A549 (cell line): ENCODE results near the gene SLC12A9. TPM values are rescaled to one million over a fixed set of nuclear protein-coding genes. Genes with fewer than 3 reads are reported as not detected.

Experiments used
- ATAC-seq, 2 experiments: fragments of 200-7000 bp in 1 of 2; fragments of >200 bp in 1 of 2; cut with Nextera tagmentation in 1 of 2; cut with Tn5 transposase in 1 of 2; 3 replicates each; pipeline versions ENCODE4 v1.8.0 to v1.9.1; 2018 to 2020; ENCODE audit warnings: mild to moderate bottlenecking in 1 of 2, moderate library complexity in 1 of 2
- CTCF ChIA-PET: fragments of 300-600 bp; sonication (Branson Sonifier 250); formaldehyde crosslinking; extraction: SDS; loops from one replicate; lab custom pipeline; 2021; ENCODE audit warnings: antibody characterized with exemption, inconsistent platforms; lab: Yijun Ruan, JAX
- POLR2A ChIA-PET: fragments of 350-600 bp; formaldehyde crosslinking; extraction: SDS; loops from one replicate; lab custom pipeline; 2021; ENCODE audit warnings: antibody characterized with exemption, inconsistent platforms; lab: Yijun Ruan, JAX
- DNase-seq, 2 experiments: peaks; one replicate each; pipeline versions ENCODE4 v3.0.0 to v3.0.0-alpha.2; 2011 to 2016; ENCODE audit warnings: low read depth in 1 of 2, low spot score in 1 of 2
- FAIRE-seq: peaks from 2 replicates; lab custom pipeline; 2011; peaks lifted over from hg19 to GRCh38; lab: Jason Lieb, UNC
- H3K27ac ChIP-seq, 2 experiments: fragments of >200 bp; sonication (Bioruptor Twin); formaldehyde crosslinking; 3 replicates each; pipeline ENCODE4 v1.5.1; 2016 to 2017
- H3K4me1 ChIP-seq: fragments of >200 bp; sonication (Bioruptor Twin); formaldehyde crosslinking; 3 replicates; pipeline ENCODE4 v1.6.1; 2016
- H3K4me2 ChIP-seq: fragments of >200 bp; sonication (Bioruptor Twin); formaldehyde crosslinking; 3 replicates; pipeline ENCODE4 v1.6.1; 2016
- H3K4me3 ChIP-seq: fragments of >200 bp; sonication (Bioruptor Twin); formaldehyde crosslinking; 3 replicates; pipeline ENCODE4 v1.5.1; 2016
- H3K9me3 ChIP-seq: fragments of >200 bp; sonication (Bioruptor Twin); formaldehyde crosslinking; 3 replicates; pipeline ENCODE4 v1.6.1; 2016
- BHLHE40 ChIP-seq: IDR thresholded peaks from 2 replicates; pipeline ENCODE4 v1.6.1; 2012; ENCODE audit warnings: low read depth, low read length, inconsistent platforms
- CBX8 ChIP-seq: fragments of 200-600 bp; sonication (generic); IDR thresholded peaks from 2 replicates; pipeline ENCODE4 v1.6.1; 2016
- CHD2 ChIP-seq: fragments of 150-350 bp; IDR thresholded peaks from 2 replicates; pipeline ENCODE4 v1.6.1; 2014; ENCODE audit warnings: low read length; ENCODE audit not compliant: partially characterized antibody
- EHMT2 ChIP-seq: fragments of 200-600 bp; sonication (generic); IDR thresholded peaks from 2 replicates; pipeline ENCODE4 v1.6.1; 2016; ENCODE audit warnings: antibody characterized with exemption, low read depth, mild to moderate bottlenecking, moderate library complexity
- EP300 ChIP-seq, 2 experiments: fragments of >200 bp; sonication (Bioruptor Twin); formaldehyde crosslinking; IDR thresholded peaks; 2 replicates in 1 of 2; 3 replicates in 1 of 2; pipeline ENCODE4 v1.6.1; 2016 to 2017
- ESRRA ChIP-seq: fragments of 150-350 bp; IDR thresholded peaks from 2 replicates; pipeline ENCODE4 v1.6.1; 2014; ENCODE audit warnings: mild to moderate bottlenecking, low read length, borderline replicate concordance
- FOSB ChIP-seq: fragments of 250-450 bp; sonication (Bioruptor Pico); IDR thresholded peaks from 2 replicates; pipeline ENCODE4 v1.5.0; 2020; ENCODE audit warnings: mild to moderate bottlenecking, moderate library complexity
- FOXS1 ChIP-seq: fragments of 250-450 bp; sonication (Bioruptor Pico); IDR thresholded peaks from 2 replicates; pipeline ENCODE4 v1.5.0; 2020; ENCODE audit warnings: mild to moderate bottlenecking, moderate library complexity
- GATA3 ChIP-seq: IDR thresholded peaks from 2 replicates; pipeline ENCODE4 v1.6.1; 2012; ENCODE audit warnings: borderline replicate concordance
- HDAC2 ChIP-seq: fragments of 200-600 bp; sonication (generic); IDR thresholded peaks from 2 replicates; pipeline ENCODE4 v1.6.1; 2016
- JUNB ChIP-seq: fragments of >200 bp; sonication (Bioruptor Twin); formaldehyde crosslinking; IDR thresholded peaks from 2 replicates; pipeline ENCODE4 v1.6.1; 2016
- KDM1A ChIP-seq: fragments of 200-600 bp; sonication (generic); IDR thresholded peaks from 2 replicates; pipeline ENCODE4 v1.6.1; 2016; ENCODE audit warnings: low read depth, mild to moderate bottlenecking
- KDM5A ChIP-seq: fragments of 200-600 bp; sonication (generic); IDR thresholded peaks from 2 replicates; pipeline ENCODE4 v1.6.1; 2016; ENCODE audit warnings: antibody characterized with exemption, mild to moderate bottlenecking
- MAFK ChIP-seq: fragments of 450-650 bp; IDR thresholded peaks from 2 replicates; pipeline ENCODE4 v1.6.1; 2014; ENCODE audit not compliant: partially characterized antibody
- MYC ChIP-seq: IDR thresholded peaks from 2 replicates; pipeline ENCODE4 v1.6.1; 2012; ENCODE audit warnings: mild to moderate bottlenecking, inconsistent platforms, low read length, improper control_type of control experiment, borderline replicate concordance
- NFE2L2 ChIP-seq: fragments of 150-350 bp; conservative IDR thresholded peaks from 2 replicates; pipeline ENCODE4 v1.6.1; 2014; ENCODE audit warnings: low read length
- NR3C1 ChIP-seq: fragments of >200 bp; sonication (Bioruptor Twin); formaldehyde crosslinking; IDR thresholded peaks from 3 replicates; pipeline ENCODE4 v1.6.1; 2017
- PHF8 ChIP-seq: fragments of 200-600 bp; sonication (generic); IDR thresholded peaks from 2 replicates; pipeline ENCODE4 v1.6.1; 2016; ENCODE audit warnings: low read depth, mild to moderate bottlenecking, antibody characterized with exemption, moderate library complexity, borderline replicate concordance
- POLR2A ChIP-seq: IDR thresholded peaks from 2 replicates; pipeline ENCODE4 v1.6.1; 2012; ENCODE audit warnings: mild to moderate bottlenecking, low read length
- RARB ChIP-seq: fragments of 250-450 bp; sonication (Bioruptor Pico); IDR thresholded peaks from 2 replicates; pipeline ENCODE4 v1.8.0; 2021; ENCODE audit warnings: mild to moderate bottlenecking, moderate library complexity
- RCOR1 ChIP-seq: fragments of 150-350 bp; IDR thresholded peaks from 2 replicates; pipeline ENCODE4 v1.6.1; 2014; ENCODE audit warnings: antibody characterized with exemption, low read length, low read depth
- RFX5 ChIP-seq: fragments of 450-650 bp; IDR thresholded peaks from 2 replicates; pipeline ENCODE4 v1.7.1; 2014; ENCODE audit warnings: antibody characterized with exemption, mild to moderate bottlenecking, moderate library complexity
- RNF2 ChIP-seq: fragments of 200-600 bp; sonication (generic); IDR thresholded peaks from 2 replicates; pipeline ENCODE4 v1.6.1; 2016; ENCODE audit warnings: low read depth, mild to moderate bottlenecking, antibody characterized with exemption, moderate library complexity, borderline replicate concordance
- SREBF2 ChIP-seq: fragments of 450-650 bp; IDR thresholded peaks from 2 replicates; pipeline ENCODE4 v1.6.1; 2014; ENCODE audit warnings: mild to moderate bottlenecking, moderate library complexity
- ZC3H11A ChIP-seq: fragments of 450-650 bp; IDR thresholded peaks from 2 replicates; pipeline ENCODE4 v1.6.1; 2014; ENCODE audit warnings: antibody characterized with exemption, mild to moderate bottlenecking
- ZFP36 ChIP-seq: fragments of 450-650 bp; IDR thresholded peaks from 2 replicates; pipeline ENCODE4 v1.6.1; 2014; ENCODE audit warnings: borderline replicate concordance; ENCODE audit not compliant: partially characterized antibody
- ZNF302 ChIP-seq: fragments of 250-450 bp; sonication (Bioruptor Pico); IDR thresholded peaks from 2 replicates; pipeline ENCODE4 v1.9.0; 2021; ENCODE audit warnings: inconsistent platforms, mild to moderate bottlenecking, moderate library complexity
- WGBS: methylation state at CpG from one replicate; pipeline ENCODE4 v1.1.6; 2017; ENCODE audit errors: missing lambda C conversion rate; 5-methylcytosine and 5-hydroxymethylcytosine counted together
- polyA plus RNA-seq, 4 experiments: library from polyadenylated mRNA; depleted of rRNA in 3 of 4; stranded (reverse); fragments of >200 nt; fragmentation: RNase III in 1 of 4; extraction: RNeasy Plus Mini Kit Qiagen cat#74134 plus additional on column Dnase treatment in 1 of 4; gene quantifications; 2 replicates in 3 of 4; 3 replicates in 1 of 4; pipeline ENCODE4 v1.2.3, GENCODE V29; 2011 to 2017
- TF ChIP-seq, protein P1 (sequence below): fragments of >200 bp; sonication (Bioruptor Twin); formaldehyde crosslinking; IDR thresholded peaks from 3 replicates; pipeline ENCODE4 v1.6.1; 2016
- TF ChIP-seq, protein P2 (sequence below): IDR thresholded peaks from 2 replicates; pipeline ENCODE4 v1.6.1; 2012
- TF ChIP-seq, protein P3 (sequence below): fragments of >200 bp; sonication (Bioruptor Twin); formaldehyde crosslinking; IDR thresholded peaks from 2 replicates; pipeline ENCODE4 v1.6.1; 2016
- TF ChIP-seq, protein P4 (sequence below): fragments of >200 bp; sonication (Bioruptor Twin); formaldehyde crosslinking; IDR thresholded peaks from 3 replicates; pipeline ENCODE4 v1.5.1; 2016

SLC12A9 gene
- polyA plus RNA-seq, 2 of the 4 experiments (the other 2 are of a cell fraction): 6.2 to 13.4 TPM

DNA sequence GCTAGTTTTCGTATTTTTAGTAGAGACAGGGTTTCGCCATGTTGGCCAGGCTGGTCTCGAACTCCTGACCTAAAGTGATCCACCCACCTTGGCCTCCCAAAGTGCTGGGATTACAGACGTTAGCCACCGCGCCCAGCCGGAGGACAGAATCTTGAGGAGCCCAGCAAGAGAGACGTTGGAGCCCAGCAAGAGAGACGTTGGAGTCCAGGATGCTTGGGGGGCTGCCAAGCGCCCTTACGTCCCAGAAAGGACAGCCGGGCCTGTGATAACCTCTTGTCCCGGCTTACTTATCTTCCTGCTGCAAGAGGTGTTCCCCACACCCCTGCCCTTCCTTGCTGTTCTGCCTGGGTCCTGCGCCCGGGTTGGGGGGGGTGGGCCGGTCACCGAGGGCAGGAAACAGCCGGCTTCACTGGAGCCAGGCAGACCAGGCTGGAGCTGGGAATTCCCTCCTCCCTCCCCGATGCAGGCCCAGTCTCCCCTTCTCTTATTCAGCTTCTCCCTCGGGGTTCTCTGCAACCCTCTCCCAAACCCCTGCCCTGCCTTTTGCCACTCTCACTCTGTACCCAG is 23.3 kb upstream of the SLC12A9 start:
- Histone ChIP-seq H3K4me3 (no peak overlapping the region), H3K4me1 (peaks cover 30% of the 10 kb centered on the region; the same call in 2 of the 3 replicates), H3K4me2 (no peak overlapping the region), H3K27ac (no peak overlapping the region), H3K9me3 (no peaks in the 10 kb centered on the region)
- ATAC-seq (no peak), FAIRE-seq (no peak), DNase-seq (no peak)
- WGBS: 89% methylated on average over 20 of the region's 20 CpGs
- no peak for TF ChIP-seq CHD2
- no peak for TF ChIP-seq ZFP36
- TF ChIP-seq FOSB (CRISPR knock-in tag): no peak
- no peak for TF ChIP-seq BHLHE40
- TF ChIP-seq JUNB: no peak
- no peak for TF ChIP-seq ZNF302
- TF ChIP-seq KDM5A: no peak
- TF ChIP-seq PHF8: no peak
- no peak for TF ChIP-seq SREBF2
- TF ChIP-seq, protein P1, sequence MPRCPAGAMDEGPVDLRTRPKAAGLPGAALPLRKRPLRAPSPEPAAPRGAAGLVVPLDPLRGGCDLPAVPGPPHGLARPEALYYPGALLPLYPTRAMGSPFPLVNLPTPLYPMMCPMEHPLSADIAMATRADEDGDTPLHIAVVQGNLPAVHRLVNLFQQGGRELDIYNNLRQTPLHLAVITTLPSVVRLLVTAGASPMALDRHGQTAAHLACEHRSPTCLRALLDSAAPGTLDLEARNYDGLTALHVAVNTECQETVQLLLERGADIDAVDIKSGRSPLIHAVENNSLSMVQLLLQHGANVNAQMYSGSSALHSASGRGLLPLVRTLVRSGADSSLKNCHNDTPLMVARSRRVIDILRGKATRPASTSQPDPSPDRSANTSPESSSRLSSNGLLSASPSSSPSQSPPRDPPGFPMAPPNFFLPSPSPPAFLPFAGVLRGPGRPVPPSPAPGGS: no peak
- no peak for TF ChIP-seq KDM1A
- TF ChIP-seq MAFK: no peak
- no peak for TF ChIP-seq POLR2A
- TF ChIP-seq EP300 (IDR thresholded peaks at IDR 0.05): no peak
- no peak for TF ChIP-seq FOXS1
- ChIA-PET POLR2A (no interaction called here), CTCF (interaction anchor here (0.9 to 18.3 kb wide), 5 partner anchors 23 to 190 kb away, joined by 3 to 317 read pairs (median 9); partner anchors contain the start of genes POP7 and SLC12A9)

DNA sequence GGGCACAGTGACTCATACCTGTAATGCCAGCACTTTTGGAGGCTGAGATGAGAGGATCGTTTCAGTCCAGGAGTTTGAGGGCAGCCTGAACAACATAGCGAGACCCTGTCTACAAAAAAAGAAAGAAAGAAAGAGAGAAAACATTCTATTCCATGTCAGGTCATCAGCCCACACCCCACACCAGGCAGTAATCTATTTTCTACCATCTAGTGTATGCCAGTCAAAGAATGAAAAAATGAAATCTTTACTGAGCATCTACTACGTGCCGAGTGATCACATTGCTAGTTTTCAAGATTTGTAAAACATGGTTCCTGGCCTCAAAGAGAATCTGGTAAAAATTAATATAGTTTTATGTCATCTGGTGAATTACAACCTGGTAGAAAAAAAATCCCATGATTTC is 22.1 kb upstream of the SLC12A9 start:
- Histone ChIP-seq H3K4me3 (no peak overlapping the region), H3K27ac (no peak overlapping the region), H3K4me2 (no peak overlapping the region), H3K9me3 (no peaks in the 10 kb centered on the region), H3K4me1 (peaks cover 21% of the 10 kb centered on the region; the same call in 2 of the 3 replicates)
- 89% methylated on average over 4 of the region's 4 CpGs for WGBS
- ATAC-seq (no peak), DNase-seq (no peak), FAIRE-seq (no peak)
- CTCF ChIA-PET: interaction anchor here (1.2 to 18.3 kb wide), 2 partner anchors 24 to 139 kb away, joined by 3 to 317 read pairs; no protein-coding TSS in a partner anchor
- POLR2A ChIA-PET: no interaction called here
- TF ChIP-seq, protein P2, sequence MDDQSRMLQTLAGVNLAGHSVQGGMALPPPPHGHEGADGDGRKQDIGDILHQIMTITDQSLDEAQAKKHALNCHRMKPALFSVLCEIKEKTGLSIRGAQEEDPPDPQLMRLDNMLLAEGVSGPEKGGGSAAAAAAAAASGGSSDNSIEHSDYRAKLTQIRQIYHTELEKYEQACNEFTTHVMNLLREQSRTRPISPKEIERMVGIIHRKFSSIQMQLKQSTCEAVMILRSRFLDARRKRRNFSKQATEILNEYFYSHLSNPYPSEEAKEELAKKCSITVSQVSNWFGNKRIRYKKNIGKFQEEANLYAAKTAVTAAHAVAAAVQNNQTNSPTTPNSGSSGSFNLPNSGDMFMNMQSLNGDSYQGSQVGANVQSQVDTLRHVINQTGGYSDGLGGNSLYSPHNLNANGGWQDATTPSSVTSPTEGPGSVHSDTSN: no peak
- TF ChIP-seq MYC: no peak
- TF ChIP-seq, protein P3, sequence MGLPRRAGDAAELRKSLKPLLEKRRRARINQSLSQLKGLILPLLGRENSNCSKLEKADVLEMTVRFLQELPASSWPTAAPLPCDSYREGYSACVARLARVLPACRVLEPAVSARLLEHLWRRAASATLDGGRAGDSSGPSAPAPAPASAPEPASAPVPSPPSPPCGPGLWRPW: no peak

DNA sequence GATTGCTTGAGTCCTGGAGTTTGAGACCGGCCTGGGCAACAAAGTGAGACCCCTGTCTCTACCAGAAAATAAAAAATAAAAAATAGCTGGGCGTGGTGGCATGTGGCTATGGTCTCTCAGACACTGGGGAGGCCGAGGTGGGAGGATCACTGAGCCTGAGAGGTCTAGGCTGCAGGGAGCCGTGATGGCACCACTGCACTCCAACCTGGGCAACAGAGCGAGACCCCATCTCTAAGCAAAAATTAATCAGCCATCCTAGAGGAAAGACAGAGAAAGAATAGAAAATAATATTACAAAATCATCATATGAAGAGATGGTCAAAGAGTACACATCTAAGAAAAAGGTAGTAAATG is 20.3 kb upstream of the SLC12A9 start:
- TF ChIP-seq RCOR1 (no peak), ESRRA (no peak), NFE2L2 (no peak), HDAC2 (no peak), RARB (CRISPR knock-in tag) (no peak), FOXS1 (no peak), ZC3H11A (no peak), SREBF2 (no peak), GATA3 (no peak), CBX8 (no peak), RNF2 (no peak), JUNB (no peak), PHF8 (no peak), EHMT2 (no peak), RFX5 (no peak), NR3C1 (no peak)
- TF ChIP-seq, protein P4, sequence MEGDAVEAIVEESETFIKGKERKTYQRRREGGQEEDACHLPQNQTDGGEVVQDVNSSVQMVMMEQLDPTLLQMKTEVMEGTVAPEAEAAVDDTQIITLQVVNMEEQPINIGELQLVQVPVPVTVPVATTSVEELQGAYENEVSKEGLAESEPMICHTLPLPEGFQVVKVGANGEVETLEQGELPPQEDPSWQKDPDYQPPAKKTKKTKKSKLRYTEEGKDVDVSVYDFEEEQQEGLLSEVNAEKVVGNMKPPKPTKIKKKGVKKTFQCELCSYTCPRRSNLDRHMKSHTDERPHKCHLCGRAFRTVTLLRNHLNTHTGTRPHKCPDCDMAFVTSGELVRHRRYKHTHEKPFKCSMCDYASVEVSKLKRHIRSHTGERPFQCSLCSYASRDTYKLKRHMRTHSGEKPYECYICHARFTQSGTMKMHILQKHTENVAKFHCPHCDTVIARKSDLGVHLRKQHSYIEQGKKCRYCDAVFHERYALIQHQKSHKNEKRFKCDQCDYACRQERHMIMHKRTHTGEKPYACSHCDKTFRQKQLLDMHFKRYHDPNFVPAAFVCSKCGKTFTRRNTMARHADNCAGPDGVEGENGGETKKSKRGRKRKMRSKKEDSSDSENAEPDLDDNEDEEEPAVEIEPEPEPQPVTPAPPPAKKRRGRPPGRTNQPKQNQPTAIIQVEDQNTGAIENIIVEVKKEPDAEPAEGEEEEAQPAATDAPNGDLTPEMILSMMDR: no peak
- CTCF ChIA-PET: interaction anchor here (1.0 to 18.3 kb wide), 8 partner anchors 10 to 127 kb away, joined by 3 to 317 read pairs (median 9); partner anchors contain the start of genes EPO, POP7 and SLC12A9
- no peak for ATAC-seq
- WGBS: 79% methylated on average over 5 of the region's 5 CpGs
- no peak overlapping the region; a peak in 1 of 6 replicates for H3K27ac ChIP-seq
- H3K4me3 ChIP-seq: no peak overlapping the region
- DNase-seq: no peak
- no peak for FAIRE-seq
- POLR2A ChIA-PET: interaction anchor here (0.9 kb wide), 1 partner anchor 126 kb away, joined by 3 read pairs; the partner anchor contains the start of gene POP7
- H3K4me1 ChIP-seq: peaks cover 24% of the 10 kb centered on the region
- no peak overlapping the region for H3K4me2 ChIP-seq
- no peaks in the 10 kb centered on the region for H3K9me3 ChIP-seq
